MCF 10A (cell line): Measurements from ENCODE around the gene MRPL36. TPM values are rescaled to one million over a fixed set of nuclear protein-coding genes. Genes with fewer than 3 reads are reported as not detected.
"Not testable (repeated sequence)": the region's sequence is repeated elsewhere in the genome, so short reads cannot be mapped to it uniquely, and the experiment has no call there.

Experiments
- BruUV-seq: library from RNA; stranded (reverse); fragments of 400-500 nt; replicated peaks from 2 replicates; lab custom pipeline; 2021; lab: Mats Ljungman, UMichigan
- CTCF ChIA-PET: fragments of 300-600 bp; sonication (Branson Sonifier 250); formaldehyde crosslinking; extraction: SDS; loops from one replicate; lab custom pipeline; 2021; ENCODE audit warnings: antibody characterized with exemption, inconsistent platforms; lab: Yijun Ruan, JAX
- POLR2A ChIA-PET: fragments of 300-600, 350-650 bp; sonication (Branson Sonifier 250); formaldehyde crosslinking; extraction: SDS; loops from one replicate; lab custom pipeline; 2020; ENCODE audit warnings: antibody characterized with exemption, inconsistent platforms; lab: Yijun Ruan, JAX
- DNase-seq: peaks from one replicate; pipeline ENCODE4 v3.0.0-alpha.2; 2018; ENCODE audit not compliant: unreplicated experiment
- H3K27ac Mint-ChIP-seq: one replicate; pipeline ENCODE4 v1.8.0; 2022; ENCODE audit warnings: mild to moderate bottlenecking, low read depth, mixed read lengths; ENCODE audit not compliant: unreplicated experiment
- H3K27me3 Mint-ChIP-seq: one replicate; pipeline ENCODE4 v1.8.0; 2022; ENCODE audit warnings: mixed read lengths; ENCODE audit not compliant: insufficient read depth, unreplicated experiment
- H3K36me3 Mint-ChIP-seq: one replicate; pipeline ENCODE4 v1.8.0; 2022; ENCODE audit warnings: mild to moderate bottlenecking, moderate library complexity, mixed read lengths; ENCODE audit not compliant: insufficient read depth, unreplicated experiment
- H3K4me1 Mint-ChIP-seq: one replicate; pipeline ENCODE4 v1.8.0; 2022; ENCODE audit warnings: mixed read lengths; ENCODE audit not compliant: insufficient read depth, unreplicated experiment
- H3K4me3 Mint-ChIP-seq: one replicate; pipeline ENCODE4 v1.8.0; 2022; ENCODE audit warnings: mild to moderate bottlenecking, moderate library complexity, mixed read lengths; ENCODE audit not compliant: unreplicated experiment
- H3K9me3 Mint-ChIP-seq: one replicate; pipeline ENCODE4 v1.8.0; 2022; ENCODE audit warnings: mixed read lengths; ENCODE audit not compliant: unreplicated experiment
- intact Hi-C: fragments of 100-400 bp; cut with micrococcal nuclease; formaldehyde crosslinking; loops from 2 replicates; pipeline ENCODE4 v1.14.1; 2022
- total RNA-seq: library from RNA; stranded (reverse); gene quantifications from 2 replicates; pipeline ENCODE4 v1.2.3, GENCODE V29; 2022
- TF ChIP-seq, protein P1 (sequence below): fragments of 200-600 bp; IDR thresholded peaks from one replicate; pipeline ENCODE4 v1.8.0; 2022; ENCODE audit warnings: antibody characterized with exemption, mild to moderate bottlenecking; ENCODE audit not compliant: unreplicated experiment

The MRPL36 gene
- total RNA-seq, 1 experiment from 2014 or later: 101 TPM

- Mint-ChIP-seq H3K27ac (no peak overlapping the region), H3K27me3 (peaks cover 21% of the 10 kb centered on the region), H3K36me3 (no peaks in the 10 kb centered on the region), H3K9me3 (no peaks in the 10 kb centered on the region), H3K4me1 (no peaks in the 10 kb centered on the region), H3K4me3 (no peak overlapping the region)
- ChIA-PET POLR2A (no interaction called here), CTCF (no interaction called here)
- intact Hi-C loops: no loop called here
- TF ChIP-seq, protein P1, sequence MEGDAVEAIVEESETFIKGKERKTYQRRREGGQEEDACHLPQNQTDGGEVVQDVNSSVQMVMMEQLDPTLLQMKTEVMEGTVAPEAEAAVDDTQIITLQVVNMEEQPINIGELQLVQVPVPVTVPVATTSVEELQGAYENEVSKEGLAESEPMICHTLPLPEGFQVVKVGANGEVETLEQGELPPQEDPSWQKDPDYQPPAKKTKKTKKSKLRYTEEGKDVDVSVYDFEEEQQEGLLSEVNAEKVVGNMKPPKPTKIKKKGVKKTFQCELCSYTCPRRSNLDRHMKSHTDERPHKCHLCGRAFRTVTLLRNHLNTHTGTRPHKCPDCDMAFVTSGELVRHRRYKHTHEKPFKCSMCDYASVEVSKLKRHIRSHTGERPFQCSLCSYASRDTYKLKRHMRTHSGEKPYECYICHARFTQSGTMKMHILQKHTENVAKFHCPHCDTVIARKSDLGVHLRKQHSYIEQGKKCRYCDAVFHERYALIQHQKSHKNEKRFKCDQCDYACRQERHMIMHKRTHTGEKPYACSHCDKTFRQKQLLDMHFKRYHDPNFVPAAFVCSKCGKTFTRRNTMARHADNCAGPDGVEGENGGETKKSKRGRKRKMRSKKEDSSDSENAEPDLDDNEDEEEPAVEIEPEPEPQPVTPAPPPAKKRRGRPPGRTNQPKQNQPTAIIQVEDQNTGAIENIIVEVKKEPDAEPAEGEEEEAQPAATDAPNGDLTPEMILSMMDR: no peak
- DNase-seq: no peak
- BruUV-seq: no TSS peak
These were observed 46.1 kb upstream of the MRPL36 start for GRCh38 chr5:1845696-1846095.

- TF ChIP-seq, protein P1: no peak
- Mint-ChIP-seq H3K4me3 (no peak overlapping the region), H3K36me3 (no peaks in the 10 kb centered on the region), H3K27me3 (peaks cover 21% of the 10 kb centered on the region), H3K27ac (no peak overlapping the region), H3K4me1 (no peaks in the 10 kb centered on the region), H3K9me3 (no peaks in the 10 kb centered on the region)
- DNase-seq: no peak
- ChIA-PET POLR2A (interaction anchor here (0.9 kb wide), 1 partner anchor 46 kb away, joined by 3 read pairs; no protein-coding TSS in a partner anchor), CTCF (interaction anchor here (0.6 to 1.0 kb wide), 2 partner anchors 107 to 192 kb away, joined by 3 read pairs; no protein-coding TSS in a partner anchor)
- intact Hi-C loops: no loop called here
- no TSS peak for BruUV-seq
These were observed 45.2 kb upstream of the MRPL36 start for GRCh38 chr5:1844708-1845436.

DNA sequence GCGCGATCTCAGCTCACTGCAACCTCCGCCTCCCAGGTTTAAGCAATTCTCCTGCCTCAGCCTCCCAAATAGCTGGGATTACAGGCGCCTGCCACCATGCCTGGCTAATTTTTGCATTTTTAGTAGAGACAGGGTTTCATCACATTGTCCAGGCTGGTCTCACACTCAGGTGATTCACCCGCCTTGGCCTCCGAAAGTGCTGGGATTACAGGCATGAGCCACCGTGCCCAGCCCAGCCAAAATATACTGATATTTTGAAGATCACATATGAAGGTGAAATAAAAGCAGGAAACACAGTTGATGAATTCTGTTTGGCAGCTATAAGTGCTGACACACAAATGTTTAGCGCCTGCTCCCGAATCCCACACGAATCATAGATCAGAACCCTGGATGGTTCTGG lies 44.1 kb upstream of the MRPL36 start:
- BruUV-seq, H3K36me3 Mint-ChIP-seq, intact Hi-C loops, DNase-seq, H3K4me3 Mint-ChIP-seq, H3K4me1 Mint-ChIP-seq, H3K27ac Mint-ChIP-seq, H3K9me3 Mint-ChIP-seq: not testable (repeated sequence)
- ChIA-PET POLR2A (interaction anchor here (0.9 kb wide), 1 partner anchor 45 kb away, joined by 3 read pairs; no protein-coding TSS in a partner anchor), CTCF (interaction anchor here (0.6 to 1.0 kb wide), 2 partner anchors 105 to 111 kb away, joined by 3 read pairs; no protein-coding TSS in a partner anchor)
- peaks cover 14% of the 10 kb centered on the region for H3K27me3 Mint-ChIP-seq

- ChIA-PET CTCF (no interaction called here), POLR2A (no interaction called here)
- no peaks in the 10 kb centered on the region for H3K36me3 Mint-ChIP-seq
- TF ChIP-seq, protein P1: no peak
- no peaks in the 10 kb centered on the region for H3K9me3 Mint-ChIP-seq
- H3K4me1 Mint-ChIP-seq: no peaks in the 10 kb centered on the region
- peaks cover 5% of the 10 kb centered on the region for H3K27me3 Mint-ChIP-seq
- intact Hi-C loops: no loop called here
- no TSS peak for BruUV-seq
- no peak for DNase-seq
- H3K4me3 Mint-ChIP-seq: no peak overlapping the region
- H3K27ac Mint-ChIP-seq: no peak overlapping the region
These were observed 42.6 kb upstream of the MRPL36 start for GRCh38 chr5:1842004-1842819.
